Activated CD8-positive, alpha-beta memory T cell treated with anti-CD3 and anti-CD28 coated beads, Interleukin-2, amount 50 U/mL, for 24 hours (primary cell): ENCODE results near the gene MYH9.
"Not testable (repeated sequence)": the region's sequence is repeated elsewhere in the genome, so short reads cannot be mapped to it uniquely, and the experiment has no call there.

Source experiments
- DNase-seq: peaks from one replicate; pipeline ENCODE4 v3.0.0-alpha.2; 2020; ENCODE audit errors: extremely low read depth

MYH9 gene

GRCh38 chr22:36387959-36388726 lies at the start of gene MYH9:
TSS of gene MYH9 (minus strand) at chr22:36387967. CDS start at chr22:36349236, 38,731 bp downstream.
- DNase-seq = peak; percentile 97

- DNase-seq = peak; percentile 38
Measured at GRCh38 chr22:36435516-36436415, 48.0 kb upstream of the MYH9 start.

GRCh38 chr22:36433318-36434231 lies 45.8 kb upstream of the MYH9 start:
- DNase-seq = no peak

- DNase-seq = no peak
Measured at GRCh38 chr22:36432592-36433317, 45.0 kb upstream of the MYH9 start.

GRCh38 chr22:36431977-36432376 lies 44.2 kb upstream of the MYH9 start:
- no peak for DNase-seq

- no peak for DNase-seq
Measured at GRCh38 chr22:36430863-36431262, 43.1 kb upstream of the MYH9 start.

- not testable (repeated sequence) for DNase-seq
Measured at GRCh38 chr22:36427952-36428351, 40.2 kb upstream of the MYH9 start.

- DNase-seq = no peak
Measured at GRCh38 chr22:36425977-36426523, 38.3 kb upstream of the MYH9 start.

- no peak for DNase-seq
Measured at GRCh38 chr22:36424901-36425579, 37.3 kb upstream of the MYH9 start.

GRCh38 chr22:36424466-36424865 lies 36.7 kb upstream of the MYH9 start:
- DNase-seq = not testable (repeated sequence)

GRCh38 chr22:36423461-36424404 lies 36.0 kb upstream of the MYH9 start:
- no peak for DNase-seq

GRCh38 chr22:36422287-36423014 lies 34.7 kb upstream of the MYH9 start:
- no peak for DNase-seq

GRCh38 chr22:36419912-36420882 lies 32.4 kb upstream of the MYH9 start:
- DNase-seq = no peak

GRCh38 chr22:36419177-36419911 lies 31.6 kb upstream of the MYH9 start:
- no peak for DNase-seq

GRCh38 chr22:36417281-36417686 lies 29.5 kb upstream of the MYH9 start:
- DNase-seq = no peak

- no peak for DNase-seq
Measured at GRCh38 chr22:36415415-36416168, 27.8 kb upstream of the MYH9 start.
